GM19328 (cell line): ENCODE results near the gene HES4.
"Not testable (repeated sequence)": the region's sequence is repeated elsewhere in the genome, so short reads cannot be mapped to it uniquely, and the experiment has no call there.

ENCODE experiments used
- ATAC-seq: cut with Tn5 transposase; IDR thresholded peaks from one replicate; pipeline ENCODE4 v1.9.1; 2021; ENCODE audit warnings: mild to moderate bottlenecking, moderate library complexity; ENCODE audit not compliant: unreplicated experiment

The HES4 gene

GRCh38 chr1:1000357-1001056 lies 610 bp upstream of the HES4 start:
- no peak for ATAC-seq

GRCh38 chr1:998995-999724 lies 737 bp downstream of the HES4 start:
- no peak for ATAC-seq

GRCh38 chr1:998745-998994 lies 1.2 kb downstream of the HES4 start:
- no peak for ATAC-seq

GRCh38 chr1:997993-998744 lies 1.7 kb downstream of the HES4 start:
- no peak for ATAC-seq

GRCh38 chr1:997713-997992 lies 2.2 kb downstream of the HES4 start:
- ATAC-seq = no peak

GRCh38 chr1:996851-997712 lies 2.8 kb downstream of the HES4 start:
- no peak for ATAC-seq

- no peak for ATAC-seq
Observed at GRCh38 chr1:995665-996633, 3.9 kb downstream of the HES4 start.

GRCh38 chr1:994546-994945 lies 5.4 kb downstream of the HES4 start:
- not testable (repeated sequence) for ATAC-seq

GRCh38 chr1:993379-993995 lies 6.4 kb downstream of the HES4 start:
- ATAC-seq = no peak

GRCh38 chr1:992362-992761 lies 7.5 kb downstream of the HES4 start:
- no peak for ATAC-seq

GRCh38 chr1:991895-992294 lies 8.0 kb downstream of the HES4 start:
- no peak for ATAC-seq

- ATAC-seq = not testable (repeated sequence)
Observed at GRCh38 chr1:991275-991674, 8.6 kb downstream of the HES4 start.

GRCh38 chr1:988061-988460 lies 11.8 kb downstream of the HES4 start:
- ATAC-seq = not testable (repeated sequence)

- ATAC-seq = no peak
Observed at GRCh38 chr1:985126-985525, 14.8 kb downstream of the HES4 start.

GRCh38 chr1:984476-984814 lies 15.5 kb downstream of the HES4 start:
- no peak for ATAC-seq

GRCh38 chr1:983798-984475 lies 16.0 kb downstream of the HES4 start:
- no peak for ATAC-seq

GRCh38 chr1:982765-983436 lies 17.0 kb downstream of the HES4 start:
- no peak for ATAC-seq

GRCh38 chr1:981955-982558 lies 17.8 kb downstream of the HES4 start, which contains the start of gene PERM1:
PERM1 (minus strand) TSS chr1:982093; CDS start chr1:981029, 1,064 bp downstream.
- ATAC-seq = no peak
